HG03066 (cell line): ENCODE results near the gene CPOX.

Source experiments
- ATAC-seq: cut with Tn5 transposase; IDR thresholded peaks from one replicate; pipeline ENCODE4 v1.9.1; 2021; ENCODE audit warnings: low read depth; ENCODE audit not compliant: unreplicated experiment

CPOX gene

GRCh38 chr3:98542623-98543022 lies 50.8 kb downstream of the CPOX start:
- ATAC-seq: no peak

GRCh38 chr3:98541695-98542094 lies 51.7 kb downstream of the CPOX start:
- ATAC-seq: no peak

- peak; percentile 40 for ATAC-seq
Observed at GRCh38 chr3:98540346-98540745, 53.1 kb downstream of the CPOX start.

- ATAC-seq: peak; percentile 71
Observed at GRCh38 chr3:98536456-98537017, 56.9 kb downstream of the CPOX start.

GRCh38 chr3:98534734-98535133 lies 58.7 kb downstream of the CPOX start:
- no peak for ATAC-seq

GRCh38 chr3:98534168-98534567 lies 59.2 kb downstream of the CPOX start:
- ATAC-seq: no peak

- no peak for ATAC-seq
Observed at GRCh38 chr3:98532709-98533571, 60.5 kb downstream of the CPOX start.

- no peak for ATAC-seq
Observed at GRCh38 chr3:98532275-98532637, 61.2 kb downstream of the CPOX start.

- peak; percentile 31 for ATAC-seq
Observed at GRCh38 chr3:98531622-98532274, 61.7 kb downstream of the CPOX start, which contains the start of gene GPR15. Gene GPR15 (plus strand): TSS chr3:98531978. CDS start chr3:98532034, 56 bp downstream.

GRCh38 chr3:98530676-98531075 lies 62.7 kb downstream of the CPOX start:
- ATAC-seq: no peak

GRCh38 chr3:98529856-98530459 lies 63.5 kb downstream of the CPOX start:
- ATAC-seq: no peak
